OCI-LY3 (cell line): ENCODE results near the gene CYYR1.

ENCODE experiments used
- EZH2phosphoT487 ChIP-seq: fragments of 200-600 bp; shearing (Covaris generic); IDR thresholded peaks from 2 replicates; pipeline ENCODE4 v1.6.1; 2018; ENCODE audit warnings: antibody characterized with exemption, mixed run types, low read depth
- TF ChIP-seq, protein P1 (sequence below): fragments of 200-600, 300-600 bp; sonication (generic); IDR thresholded peaks from 2 replicates; pipeline ENCODE4 v1.5.1; 2014; ENCODE audit warnings: antibody characterized with exemption, low read length, low read depth

DNA sequence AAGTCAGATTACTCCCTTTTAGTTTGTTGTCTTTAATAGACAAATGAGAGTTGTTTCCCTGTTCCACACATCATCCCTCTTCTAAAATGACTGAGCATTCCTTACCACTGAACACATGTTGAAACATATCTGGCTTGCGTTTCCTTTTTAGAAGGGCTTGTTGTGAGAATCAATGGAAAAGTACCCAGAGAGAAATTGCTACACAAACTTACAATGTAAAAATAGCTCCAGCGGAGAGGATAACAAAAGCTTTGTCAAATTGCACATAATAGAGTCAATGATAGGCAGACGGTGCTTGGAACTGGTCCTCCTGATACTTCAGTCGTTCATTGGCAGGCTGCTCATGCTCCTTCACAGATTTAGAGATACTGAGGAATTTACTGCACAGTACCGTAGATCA is 123.9 kb downstream of the CYYR1 start:
- TF ChIP-seq, protein P1, sequence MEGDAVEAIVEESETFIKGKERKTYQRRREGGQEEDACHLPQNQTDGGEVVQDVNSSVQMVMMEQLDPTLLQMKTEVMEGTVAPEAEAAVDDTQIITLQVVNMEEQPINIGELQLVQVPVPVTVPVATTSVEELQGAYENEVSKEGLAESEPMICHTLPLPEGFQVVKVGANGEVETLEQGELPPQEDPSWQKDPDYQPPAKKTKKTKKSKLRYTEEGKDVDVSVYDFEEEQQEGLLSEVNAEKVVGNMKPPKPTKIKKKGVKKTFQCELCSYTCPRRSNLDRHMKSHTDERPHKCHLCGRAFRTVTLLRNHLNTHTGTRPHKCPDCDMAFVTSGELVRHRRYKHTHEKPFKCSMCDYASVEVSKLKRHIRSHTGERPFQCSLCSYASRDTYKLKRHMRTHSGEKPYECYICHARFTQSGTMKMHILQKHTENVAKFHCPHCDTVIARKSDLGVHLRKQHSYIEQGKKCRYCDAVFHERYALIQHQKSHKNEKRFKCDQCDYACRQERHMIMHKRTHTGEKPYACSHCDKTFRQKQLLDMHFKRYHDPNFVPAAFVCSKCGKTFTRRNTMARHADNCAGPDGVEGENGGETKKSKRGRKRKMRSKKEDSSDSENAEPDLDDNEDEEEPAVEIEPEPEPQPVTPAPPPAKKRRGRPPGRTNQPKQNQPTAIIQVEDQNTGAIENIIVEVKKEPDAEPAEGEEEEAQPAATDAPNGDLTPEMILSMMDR: no peak
- no peak for TF ChIP-seq EZH2phosphoT487
